NT2/D1 (cell line): ENCODE results near the gene LYSMD2.

ENCODE experiments used
- YY1 ChIP-seq: IDR thresholded peaks from 2 replicates; pipeline ENCODE4 v1.6.1; 2011; ENCODE audit not compliant: insufficient read length, insufficient read depth
- ZNF274 ChIP-seq: IDR thresholded peaks from 2 replicates; pipeline ENCODE4 v1.6.1; 2011; ENCODE audit warnings: mild to moderate bottlenecking, low read depth, low read length

DNA sequence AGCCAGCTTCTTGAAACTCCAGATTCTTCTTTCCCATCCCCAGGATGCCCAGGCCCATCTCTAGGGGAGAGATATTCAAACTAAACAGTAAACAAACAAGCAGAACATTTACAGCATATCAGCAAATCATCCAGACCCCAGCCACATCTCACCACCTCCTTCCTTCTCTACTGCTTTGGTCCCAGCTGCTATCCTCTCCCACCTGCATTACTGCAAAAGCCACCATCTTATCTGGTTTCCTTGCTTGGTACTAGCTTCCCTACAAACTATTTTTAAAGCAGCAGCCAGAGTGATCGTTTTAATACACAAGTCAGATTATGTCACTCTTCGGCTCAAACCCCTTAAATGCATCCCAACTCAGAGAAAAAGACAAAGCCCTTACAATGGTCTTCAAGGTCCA lies 4.8 kb downstream of the LYSMD2 start:
- TF ChIP-seq YY1: no peak
- TF ChIP-seq ZNF274: no peak
